ENCODE data around the gene GPC5. TPM values are rescaled to one million over a fixed set of nuclear protein-coding genes. Genes with fewer than 3 reads are reported as not detected.

GPC5 gene
- total and polyA plus RNA-seq, 2 of the 13 experiments (the other 11 are each of a cell fraction or from before 2014, with no cell fraction given): 0.02 to 0.07 TPM

DNA sequence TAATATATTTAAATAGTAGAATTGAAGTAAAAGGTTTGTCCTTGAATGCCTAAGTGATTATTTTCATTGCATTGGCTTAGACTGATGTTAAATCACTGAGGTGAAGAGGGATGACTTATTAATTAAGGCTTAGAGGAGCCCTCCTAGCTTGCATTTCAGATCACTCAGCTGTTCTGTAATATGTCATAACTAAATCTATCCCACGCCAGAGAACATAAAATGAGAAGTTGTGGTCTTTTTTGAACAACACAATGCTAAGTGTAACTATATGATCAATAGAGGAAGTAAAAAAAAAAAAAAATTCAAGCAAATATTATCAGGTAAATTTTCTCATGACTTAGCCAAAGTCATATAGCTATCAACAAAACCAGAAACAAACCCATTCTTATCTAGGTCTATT, 752.2 kb downstream of the GPC5 start (continued):
- TF ChIP-seq TFE3 (CRISPR knock-in tag; IDR thresholded peaks at IDR 0.05) (no peak), ZNF33B (CRISPR knock-in tag; IDR thresholded peaks at IDR 0.05) (no peak)
- TF ChIP-seq, protein P1, sequence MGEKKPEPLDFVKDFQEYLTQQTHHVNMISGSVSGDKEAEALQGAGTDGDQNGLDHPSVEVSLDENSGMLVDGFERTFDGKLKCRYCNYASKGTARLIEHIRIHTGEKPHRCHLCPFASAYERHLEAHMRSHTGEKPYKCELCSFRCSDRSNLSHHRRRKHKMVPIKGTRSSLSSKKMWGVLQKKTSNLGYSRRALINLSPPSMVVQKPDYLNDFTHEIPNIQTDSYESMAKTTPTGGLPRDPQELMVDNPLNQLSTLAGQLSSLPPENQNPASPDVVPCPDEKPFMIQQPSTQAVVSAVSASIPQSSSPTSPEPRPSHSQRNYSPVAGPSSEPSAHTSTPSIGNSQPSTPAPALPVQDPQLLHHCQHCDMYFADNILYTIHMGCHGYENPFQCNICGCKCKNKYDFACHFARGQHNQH (CRISPR knock-in tag; IDR thresholded peaks at IDR 0.05): no peak

GRCh38 chr13:92158346-92158745, 759.9 kb downstream of the GPC5 start:
- no TSS peak for BruUV-seq (replicated peaks)
- CTCF ChIA-PET (ENCODE audit: low intra/inter-chr PET ratio, low total read pairs): no interaction called here
- in situ Hi-C loops (cut with HindIII; ENCODE audit: extremely low pct_ligation_motif_present, low pct_unique_long_range_greater_than_20kb): no loop called here
- Histone ChIP-seq H3K4me1 (ENCODE audit: insufficient read depth, low read length) (no peaks in the 10 kb centered on the region), H4K20me1 (ENCODE audit: insufficient read depth, low read length) (no peaks in the 10 kb centered on the region), H3K36me3 (replicated peaks in 1 of 2; ENCODE audit: control insufficient read depth in 1 of 2, insufficient read depth in 2 of 2, low read length in 2 of 2) (no peaks in the 10 kb centered on the region), H3K27me3 (ENCODE audit: control insufficient read depth in 1 of 2, insufficient read depth in 2 of 2, low read length in 2 of 2) (no peaks in the 10 kb centered on the region), H2AFZ (ENCODE audit: low read length) (no peak overlapping the region), H3K9me3 (ENCODE audit: low read length) (no peaks in the 10 kb centered on the region), H3K4me3 (replicated peaks in 1 of 3; ENCODE audit: insufficient read depth in 1 of 3, low read depth in 2 of 3, low read length in 3 of 3) (no peak overlapping the region), H3K4me2 (ENCODE audit: low read depth, low read length) (no peak overlapping the region), H3K27ac (ENCODE audit: extremely low read length, insufficient read depth, low read length) (no peak overlapping the region), H3K79me2 (ENCODE audit: insufficient read depth, low read length) (no peaks in the 10 kb centered on the region), H3K9ac (ENCODE audit: insufficient read depth, low read depth, low read length) (no peak overlapping the region)
- POLR2A ChIA-PET: no interaction called here
- TF ChIP-seq ZFP62 (CRISPR knock-in tag; IDR thresholded peaks at IDR 0.05) (no peak), MAFF (IDR thresholded peaks at IDR 0.05; ENCODE audit: low read depth, low read length) (no peak), ZNF44 (CRISPR knock-in tag; IDR thresholded peaks at IDR 0.05) (no peak), ZNF354B (CRISPR knock-in tag; IDR thresholded peaks at IDR 0.05) (no peak), ZSCAN22 (CRISPR knock-in tag; IDR thresholded peaks at IDR 0.05) (no peak), ZNF501 (CRISPR knock-in tag; IDR thresholded peaks at IDR 0.05) (no peak), ZNF749 (CRISPR knock-in tag; IDR thresholded peaks at IDR 0.05; ENCODE audit: borderline replicate concordance) (no peak), ZSCAN20 (CRISPR knock-in tag; IDR thresholded peaks at IDR 0.05; ENCODE audit: borderline replicate concordance) (no peak)
- TF ChIP-seq, protein P2, sequence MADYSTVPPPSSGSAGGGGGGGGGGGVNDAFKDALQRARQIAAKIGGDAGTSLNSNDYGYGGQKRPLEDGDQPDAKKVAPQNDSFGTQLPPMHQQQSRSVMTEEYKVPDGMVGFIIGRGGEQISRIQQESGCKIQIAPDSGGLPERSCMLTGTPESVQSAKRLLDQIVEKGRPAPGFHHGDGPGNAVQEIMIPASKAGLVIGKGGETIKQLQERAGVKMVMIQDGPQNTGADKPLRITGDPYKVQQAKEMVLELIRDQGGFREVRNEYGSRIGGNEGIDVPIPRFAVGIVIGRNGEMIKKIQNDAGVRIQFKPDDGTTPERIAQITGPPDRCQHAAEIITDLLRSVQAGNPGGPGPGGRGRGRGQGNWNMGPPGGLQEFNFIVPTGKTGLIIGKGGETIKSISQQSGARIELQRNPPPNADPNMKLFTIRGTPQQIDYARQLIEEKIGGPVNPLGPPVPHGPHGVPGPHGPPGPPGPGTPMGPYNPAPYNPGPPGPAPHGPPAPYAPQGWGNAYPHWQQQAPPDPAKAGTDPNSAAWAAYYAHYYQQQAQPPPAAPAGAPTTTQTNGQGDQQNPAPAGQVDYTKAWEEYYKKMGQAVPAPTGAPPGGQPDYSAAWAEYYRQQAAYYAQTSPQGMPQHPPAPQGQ (CRISPR knock-in tag; IDR thresholded peaks at IDR 0.05; ENCODE audit: borderline replicate concordance): no peak
- TF ChIP-seq, protein P3, sequence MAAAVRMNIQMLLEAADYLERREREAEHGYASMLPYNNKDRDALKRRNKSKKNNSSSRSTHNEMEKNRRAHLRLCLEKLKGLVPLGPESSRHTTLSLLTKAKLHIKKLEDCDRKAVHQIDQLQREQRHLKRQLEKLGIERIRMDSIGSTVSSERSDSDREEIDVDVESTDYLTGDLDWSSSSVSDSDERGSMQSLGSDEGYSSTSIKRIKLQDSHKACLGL (CRISPR knock-in tag; IDR thresholded peaks at IDR 0.05): no peak
- 1% methylated on average over 3 of the region's 3 CpGs for WGBS (ENCODE audit: low lambda C conversion rate)
- FAIRE-seq: no peak
- ATAC-seq: no peak
- intact Hi-C loops (cut with micrococcal nuclease; ENCODE audit: unreplicated experiment): no loop called here
- DNase-seq (ENCODE audit: low spot score): no peak

All from HepG2 (cell line).